CD4-positive, alpha-beta T cell treated with Interleukin-17A for 1 hour (primary cell): ENCODE results near the gene RACGAP1.

Experiments
- DNase-seq: peaks from one replicate; pipeline ENCODE4 v3.0.0-alpha.2; 2020

RACGAP1 gene

GRCh38 chr12:49939307-49939706 is 86.0 kb downstream of the RACGAP1 start:
- DNase-seq = no peak
